K562 (cell line): ENCODE results near the gene SLC25A45. TPM values are rescaled to one million over a fixed set of nuclear protein-coding genes. Genes with fewer than 3 reads are reported as not detected.

Experiments used
- CBX3 ChIP-seq, 2 experiments: IDR thresholded peaks; 1 replicate in 1 of 2; 2 replicates in 1 of 2; pipeline ENCODE4 v1.6.1; 2012; ENCODE audit warnings: inconsistent platforms in 2 of 2, low read length in 2 of 2, borderline replicate concordance in 1 of 2, control low read depth in 1 of 2
- CSDE1 ChIP-seq, 2 experiments: fragments of 450-650 bp; IDR thresholded peaks; 2 replicates each; pipeline ENCODE4 v1.6.1; 2016; ENCODE audit warnings: mild to moderate bottlenecking in 1 of 2
- MAFG ChIP-seq: fragments of 450-650 bp; conservative IDR thresholded peaks from 2 replicates; pipeline ENCODE4 v1.6.1; 2016; ENCODE audit warnings: missing genetic modification characterization, missing compliant biosample characterization
- MEIS2 ChIP-seq: fragments of 450-650 bp; IDR thresholded peaks from 2 replicates; pipeline ENCODE4 v1.6.1; 2014; ENCODE audit warnings: mild to moderate bottlenecking; ENCODE audit not compliant: partially characterized antibody
- NFE2L1 ChIP-seq: fragments of 450-650 bp; IDR thresholded peaks from 2 replicates; pipeline ENCODE4 v1.6.1; 2016; ENCODE audit warnings: missing genetic modification characterization, low read depth, mild to moderate bottlenecking, missing compliant biosample characterization, moderate library complexity, borderline replicate concordance
- NFIC ChIP-seq: fragments of 450-650 bp; IDR thresholded peaks from 2 replicates; pipeline ENCODE4 v1.6.1; 2017; ENCODE audit warnings: mild to moderate bottlenecking, inconsistent platforms
- NONO ChIP-seq, 2 experiments: fragments of 200-400 bp in 1 of 2; fragments of 450-650 bp in 1 of 2; formaldehyde crosslinking in 1 of 2; IDR thresholded peaks; 2 replicates each; pipeline ENCODE4 v1.6.1; 2017; ENCODE audit warnings: low read depth in 2 of 2, mild to moderate bottlenecking in 2 of 2, moderate library complexity in 2 of 2, low read length in 1 of 2
- RBM15 ChIP-seq: fragments of 200-400 bp; formaldehyde crosslinking; IDR thresholded peaks from 2 replicates; pipeline ENCODE4 v1.6.1; 2018; ENCODE audit warnings: mild to moderate bottlenecking, low read length, moderate library complexity; ENCODE audit not compliant: insufficient read depth
- SIRT6 ChIP-seq: IDR thresholded peaks from one replicate; pipeline ENCODE4 v1.6.1; 2012; ENCODE audit warnings: low read depth, mild to moderate bottlenecking, control low read depth, inconsistent platforms, low read length, moderate library complexity
- SMARCC2 ChIP-seq: fragments of 450-650 bp; IDR thresholded peaks from 2 replicates; pipeline ENCODE4 v1.6.1; 2017; ENCODE audit warnings: antibody characterized with exemption, moderate library complexity, mild to moderate bottlenecking, low read depth
- TEAD2 ChIP-seq: fragments of 450-650 bp; IDR thresholded peaks from 2 replicates; pipeline ENCODE4 v1.6.1; 2016; ENCODE audit warnings: missing genetic modification characterization, control low read depth, missing compliant biosample characterization
- TGIF2 ChIP-seq: sonication (generic); formaldehyde crosslinking; IDR thresholded peaks from 2 replicates; pipeline ENCODE4 v1.8.1; 2022; ENCODE audit warnings: mild to moderate bottlenecking, missing genetic modification reagents, moderate library complexity
- U2AF1 ChIP-seq: fragments of 200-400 bp; formaldehyde crosslinking; optimal IDR thresholded peaks from 2 replicates; pipeline ENCODE3; 2017; ENCODE audit warnings: mild to moderate bottlenecking, low read depth, low read length, moderate library complexity
- ZBTB7A ChIP-seq: IDR thresholded peaks from 2 replicates; pipeline ENCODE4 v1.6.1; 2011; ENCODE audit warnings: low read depth, mild to moderate bottlenecking, low read length, moderate library complexity, borderline replicate concordance; ENCODE audit not compliant: control insufficient read depth
- polyA plus RNA-seq, 8 experiments: library from polyadenylated mRNA; depleted of rRNA in 4 of 8; stranded (reverse) in 5 of 8; unstranded in 3 of 8; fragments of >200 nt; fragmentation: Nextera tagmentation in 2 of 8; fragmentation: Illumina TruSeq in 1 of 8; extraction: Ambion mirVana in 2 of 8; extraction: Trizol in 1 of 8; gene quantifications; 2 replicates each; pipeline versions ENCODE4 v1.2.1 to v1.2.3, GENCODE V29; 2011 to 2014; ENCODE audit warnings: inconsistent platforms in 1 of 8, missing spikeins in 1 of 8
- total RNA-seq, 7 experiments: library from RNA; depleted of rRNA in 6 of 7; stranded (reverse); fragments of >200 nt in 6 of 7; fragmentation: Illumina TruSeq in 2 of 7; extraction: Trizol in 2 of 7; gene quantifications; 2 replicates each; pipeline versions ENCODE4 v1.2.1 to v1.2.3, GENCODE V29; 2011 to 2021; ENCODE audit warnings: low replicate concordance in 1 of 7
- TF ChIP-seq, protein P1 (sequence below): IDR thresholded peaks from 2 replicates; pipeline ENCODE4 v1.6.1; 2012; ENCODE audit warnings: low read depth, low read length, improper control_type of control experiment, borderline replicate concordance
- TF ChIP-seq, protein P2 (sequence below), 2 experiments: fragments of 450-650 bp; conservative IDR thresholded peaks; 2 replicates each; pipeline ENCODE4 v1.6.1; 2017; ENCODE audit warnings: mild to moderate bottlenecking in 2 of 2, moderate library complexity in 2 of 2
- TF ChIP-seq, protein P3 (sequence below): IDR thresholded peaks from 2 replicates; pipeline ENCODE4 v1.6.1; 2011; ENCODE audit not compliant: insufficient read length; ENCODE audit errors: extremely low read depth
- TF ChIP-seq, protein P4 (sequence below): fragments of 250-450 bp; sonication (Bioruptor Pico); IDR thresholded peaks from 2 replicates; pipeline ENCODE4 v1.5.0; 2021
- TF ChIP-seq, protein P5 (sequence below): IDR thresholded peaks from 3 replicates; pipeline ENCODE4 v1.6.1; 2011; ENCODE audit warnings: borderline replicate concordance, mild to moderate bottlenecking, moderate library complexity; ENCODE audit not compliant: insufficient read length; ENCODE audit errors: extremely low read depth

The SLC25A45 gene
- total and polyA plus RNA-seq, 9 of the 15 experiments (the other 6 are each of a cell fraction or from before 2014, with no cell fraction given): 0.15 to 2.3 (median 0.68) TPM

- TF ChIP-seq, protein P1, sequence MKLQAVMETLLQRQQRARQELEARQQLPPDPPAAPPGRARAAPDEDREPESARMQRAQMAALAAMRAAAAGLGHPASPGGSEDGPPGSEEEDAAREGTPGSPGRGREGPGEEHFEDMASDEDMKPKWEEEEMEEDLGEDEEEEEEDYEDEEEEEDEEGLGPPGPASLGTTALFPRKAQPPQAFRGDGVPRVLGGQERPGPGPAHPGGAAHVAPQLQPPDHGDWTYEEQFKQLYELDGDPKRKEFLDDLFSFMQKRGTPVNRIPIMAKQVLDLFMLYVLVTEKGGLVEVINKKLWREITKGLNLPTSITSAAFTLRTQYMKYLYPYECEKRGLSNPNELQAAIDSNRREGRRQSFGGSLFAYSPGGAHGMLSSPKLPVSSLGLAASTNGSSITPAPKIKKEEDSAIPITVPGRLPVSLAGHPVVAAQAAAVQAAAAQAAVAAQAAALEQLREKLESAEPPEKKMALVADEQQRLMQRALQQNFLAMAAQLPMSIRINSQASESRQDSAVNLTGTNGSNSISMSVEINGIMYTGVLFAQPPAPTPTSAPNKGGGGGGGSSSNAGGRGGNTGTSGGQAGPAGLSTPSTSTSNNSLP: no peak
- TF ChIP-seq NONO (IDR thresholded peaks at IDR 0.05; ENCODE audit: low read depth in 2 of 2, low read length in 1 of 2): peak; percentile 57 to 79; a peak in 2 of 4 replicates
- TF ChIP-seq NFIC: no peak
- TF ChIP-seq ZBTB7A: peak; percentile 93
- TF ChIP-seq SIRT6: no peak
- no peak for TF ChIP-seq MAFG (tag)
- TF ChIP-seq CBX3 (IDR thresholded peaks at IDR 0.05; ENCODE audit: borderline replicate concordance in 1 of 2, low read length in 2 of 2): no peak
- no peak; the same call in 1 of the 2 replicates for TF ChIP-seq TGIF2 (CRISPR knock-in tag)
- TF ChIP-seq, protein P2, sequence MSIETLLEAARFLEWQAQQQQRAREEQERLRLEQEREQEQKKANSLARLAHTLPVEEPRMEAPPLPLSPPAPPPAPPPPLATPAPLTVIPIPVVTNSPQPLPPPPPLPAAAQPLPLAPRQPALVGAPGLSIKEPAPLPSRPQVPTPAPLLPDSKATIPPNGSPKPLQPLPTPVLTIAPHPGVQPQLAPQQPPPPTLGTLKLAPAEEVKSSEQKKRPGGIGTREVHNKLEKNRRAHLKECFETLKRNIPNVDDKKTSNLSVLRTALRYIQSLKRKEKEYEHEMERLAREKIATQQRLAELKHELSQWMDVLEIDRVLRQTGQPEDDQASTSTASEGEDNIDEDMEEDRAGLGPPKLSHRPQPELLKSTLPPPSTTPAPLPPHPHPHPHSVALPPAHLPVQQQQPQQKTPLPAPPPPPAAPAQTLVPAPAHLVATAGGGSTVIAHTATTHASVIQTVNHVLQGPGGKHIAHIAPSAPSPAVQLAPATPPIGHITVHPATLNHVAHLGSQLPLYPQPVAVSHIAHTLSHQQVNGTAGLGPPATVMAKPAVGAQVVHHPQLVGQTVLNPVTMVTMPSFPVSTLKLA (conservative IDR thresholded peaks at IDR 0.05): peak in 1 of 2 experiments; percentile 68; a peak in 3 of 4 replicates
- no peak for TF ChIP-seq U2AF1
- no peak for TF ChIP-seq SMARCC2
- no peak for TF ChIP-seq RBM15
- TF ChIP-seq, protein P3, sequence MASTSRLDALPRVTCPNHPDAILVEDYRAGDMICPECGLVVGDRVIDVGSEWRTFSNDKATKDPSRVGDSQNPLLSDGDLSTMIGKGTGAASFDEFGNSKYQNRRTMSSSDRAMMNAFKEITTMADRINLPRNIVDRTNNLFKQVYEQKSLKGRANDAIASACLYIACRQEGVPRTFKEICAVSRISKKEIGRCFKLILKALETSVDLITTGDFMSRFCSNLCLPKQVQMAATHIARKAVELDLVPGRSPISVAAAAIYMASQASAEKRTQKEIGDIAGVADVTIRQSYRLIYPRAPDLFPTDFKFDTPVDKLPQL: no peak
- TF ChIP-seq, protein P4, sequence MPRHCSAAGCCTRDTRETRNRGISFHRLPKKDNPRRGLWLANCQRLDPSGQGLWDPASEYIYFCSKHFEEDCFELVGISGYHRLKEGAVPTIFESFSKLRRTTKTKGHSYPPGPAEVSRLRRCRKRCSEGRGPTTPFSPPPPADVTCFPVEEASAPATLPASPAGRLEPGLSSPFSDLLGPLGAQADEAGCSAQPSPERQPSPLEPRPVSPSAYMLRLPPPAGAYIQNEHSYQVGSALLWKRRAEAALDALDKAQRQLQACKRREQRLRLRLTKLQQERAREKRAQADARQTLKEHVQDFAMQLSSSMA (CRISPR knock-in tag): 0 out of 2 replicates have a peak, but pooled peaks have one; percentile 20
- TF ChIP-seq MEIS2: no peak
- no peak for TF ChIP-seq NFE2L1 (tag)
- TF ChIP-seq TEAD2: no peak
- no peak for TF ChIP-seq CSDE1 (IDR thresholded peaks at IDR 0.05)
- TF ChIP-seq, protein P5, sequence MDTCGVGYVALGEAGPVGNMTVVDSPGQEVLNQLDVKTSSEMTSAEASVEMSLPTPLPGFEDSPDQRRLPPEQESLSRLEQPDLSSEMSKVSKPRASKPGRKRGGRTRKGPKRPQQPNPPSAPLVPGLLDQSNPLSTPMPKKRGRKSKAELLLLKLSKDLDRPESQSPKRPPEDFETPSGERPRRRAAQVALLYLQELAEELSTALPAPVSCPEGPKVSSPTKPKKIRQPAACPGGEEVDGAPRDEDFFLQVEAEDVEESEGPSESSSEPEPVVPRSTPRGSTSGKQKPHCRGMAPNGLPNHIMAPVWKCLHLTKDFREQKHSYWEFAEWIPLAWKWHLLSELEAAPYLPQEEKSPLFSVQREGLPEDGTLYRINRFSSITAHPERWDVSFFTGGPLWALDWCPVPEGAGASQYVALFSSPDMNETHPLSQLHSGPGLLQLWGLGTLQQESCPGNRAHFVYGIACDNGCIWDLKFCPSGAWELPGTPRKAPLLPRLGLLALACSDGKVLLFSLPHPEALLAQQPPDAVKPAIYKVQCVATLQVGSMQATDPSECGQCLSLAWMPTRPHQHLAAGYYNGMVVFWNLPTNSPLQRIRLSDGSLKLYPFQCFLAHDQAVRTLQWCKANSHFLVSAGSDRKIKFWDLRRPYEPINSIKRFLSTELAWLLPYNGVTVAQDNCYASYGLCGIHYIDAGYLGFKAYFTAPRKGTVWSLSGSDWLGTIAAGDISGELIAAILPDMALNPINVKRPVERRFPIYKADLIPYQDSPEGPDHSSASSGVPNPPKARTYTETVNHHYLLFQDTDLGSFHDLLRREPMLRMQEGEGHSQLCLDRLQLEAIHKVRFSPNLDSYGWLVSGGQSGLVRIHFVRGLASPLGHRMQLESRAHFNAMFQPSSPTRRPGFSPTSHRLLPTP: no peak
Measured at GRCh38 chr11:65354265-65355012, 28.0 kb downstream of the SLC25A45 start, which contains the start of gene TIGD3 (continued).
